ENCODE measurements around the gene TCAP.
A peak's percentile ranks its signal among the peaks of the same experiment; 100 is the strongest.

Gene TCAP

GRCh38 chr17:39631403-39631802, 33.7 kb upstream of the TCAP start:
- H3K4me3 ChIP-seq (replicated peaks; ENCODE audit: low read depth, low read length) = no peak overlapping the region
- no peak for TF ChIP-seq CTCF (IDR thresholded peaks at IDR 0.05; ENCODE audit: low read depth, low read length, missing control alignments)
- no peak for DNase-seq (ENCODE audit: extremely low read depth, low read depth)

DNA sequence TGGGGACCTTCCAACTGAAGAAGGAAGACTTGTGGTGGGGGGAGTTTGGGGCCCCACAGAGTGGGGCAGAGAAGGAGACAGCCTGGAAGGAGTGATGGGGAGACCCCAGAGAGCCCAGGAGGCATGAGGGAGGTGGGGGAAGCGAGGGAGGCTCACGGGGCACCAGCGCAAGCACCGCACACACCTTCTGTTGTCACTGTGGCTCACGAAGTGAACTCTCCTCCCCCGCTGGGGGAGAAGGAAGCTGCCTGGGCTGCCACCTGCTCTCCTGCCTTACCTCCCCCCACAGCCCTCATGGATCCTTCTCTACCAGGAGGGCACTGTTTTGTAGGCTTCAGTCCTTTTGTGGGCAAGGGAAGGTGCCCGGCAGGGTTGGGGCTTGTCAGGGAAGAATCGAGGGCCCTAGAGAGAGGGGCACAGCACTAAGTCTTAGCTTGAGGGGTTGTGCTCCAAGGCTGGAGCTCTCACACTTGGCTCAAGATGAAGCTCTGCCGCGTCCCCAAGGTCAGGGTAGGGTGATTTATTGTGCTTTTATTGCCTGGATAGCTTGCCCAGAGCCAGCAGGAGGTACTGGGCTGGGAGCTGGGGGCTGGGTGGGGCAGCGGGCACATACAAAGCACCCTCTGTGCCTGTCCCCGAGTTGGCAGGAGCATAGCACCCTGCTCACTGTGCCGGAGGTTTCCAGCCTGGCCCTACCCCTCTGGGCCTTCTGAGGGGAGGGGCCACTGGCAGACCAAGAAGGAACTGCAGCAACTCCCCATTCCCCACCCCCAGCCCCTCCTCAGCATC, 32.8 kb upstream of the TCAP start:
- no peak for DNase-seq (ENCODE audit: extremely low read depth, low read depth)

DNA sequence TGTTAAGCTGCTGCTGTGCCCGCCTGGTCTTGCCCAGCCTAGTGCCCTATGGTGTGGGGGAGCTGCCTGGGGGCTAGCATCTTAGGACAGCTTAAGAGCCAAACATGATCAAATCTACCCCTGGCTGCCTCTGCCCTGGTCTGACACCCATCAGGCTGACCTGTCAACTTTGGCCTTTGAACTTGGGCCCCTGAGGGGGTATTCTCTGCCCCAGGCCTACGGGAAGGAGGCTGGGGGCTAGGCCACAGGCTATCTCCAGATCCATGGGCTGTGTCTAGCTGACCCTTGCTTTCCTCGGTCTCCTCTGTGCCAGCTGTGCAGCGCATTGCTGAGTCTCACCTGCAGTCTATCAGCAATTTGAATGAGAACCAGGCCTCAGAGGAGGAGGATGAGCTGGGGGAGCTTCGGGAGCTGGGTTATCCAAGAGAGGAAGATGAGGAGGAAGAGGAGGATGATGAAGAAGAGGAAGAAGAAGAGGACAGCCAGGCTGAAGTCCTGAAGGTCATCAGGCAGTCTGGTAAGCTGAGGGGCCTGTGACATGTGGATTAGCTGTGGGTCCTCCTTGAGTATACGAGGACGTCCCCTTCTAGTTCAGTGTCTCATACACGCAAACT, 31.5 kb upstream of the TCAP start:
- no peak for DNase-seq (ENCODE audit: extremely low read depth, low read depth)
- no peak overlapping the region for H3K4me3 ChIP-seq (replicated peaks; ENCODE audit: low read depth, low read length)
- no peak for TF ChIP-seq CTCF (IDR thresholded peaks at IDR 0.05; ENCODE audit: low read depth, low read length, missing control alignments)

More for the DNA sequence above, 32.8 kb upstream of the TCAP start:
- TF ChIP-seq CTCF (IDR thresholded peaks at IDR 0.05; ENCODE audit: low read depth, low read length, missing control alignments) = no peak
- no peak overlapping the region for H3K4me3 ChIP-seq (replicated peaks; ENCODE audit: low read depth, low read length)

DNA sequence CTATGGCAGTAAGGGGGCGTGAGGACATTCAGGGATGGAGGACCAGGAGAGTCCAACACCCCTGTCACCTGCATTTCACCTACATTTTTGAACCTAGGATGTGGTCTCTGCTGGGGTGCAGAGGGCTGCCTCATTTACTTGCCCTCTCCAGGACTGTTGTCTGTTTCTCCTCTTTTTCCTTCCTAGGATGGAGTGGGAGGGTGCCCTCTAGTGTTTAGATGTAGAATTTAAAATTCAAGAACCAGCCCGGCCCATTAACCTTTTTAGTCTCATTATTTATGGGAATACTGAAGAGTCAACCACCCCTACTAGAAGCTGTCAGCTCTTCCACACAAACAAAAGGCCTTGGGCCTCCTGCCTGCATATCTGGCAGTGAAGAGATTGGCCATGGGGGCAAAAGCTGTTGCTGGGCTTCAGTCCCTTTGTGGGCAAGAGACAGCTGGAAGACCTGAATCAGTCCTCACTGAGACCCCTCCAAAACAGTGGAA, 30.7 kb upstream of the TCAP start:
- no peak for DNase-seq (ENCODE audit: extremely low read depth, low read depth)
- peak; percentile 71 for TF ChIP-seq CTCF (IDR thresholded peaks at IDR 0.05; ENCODE audit: low read depth, low read length, missing control alignments)
- no peak overlapping the region for H3K4me3 ChIP-seq (replicated peaks; ENCODE audit: low read depth, low read length)

DNA sequence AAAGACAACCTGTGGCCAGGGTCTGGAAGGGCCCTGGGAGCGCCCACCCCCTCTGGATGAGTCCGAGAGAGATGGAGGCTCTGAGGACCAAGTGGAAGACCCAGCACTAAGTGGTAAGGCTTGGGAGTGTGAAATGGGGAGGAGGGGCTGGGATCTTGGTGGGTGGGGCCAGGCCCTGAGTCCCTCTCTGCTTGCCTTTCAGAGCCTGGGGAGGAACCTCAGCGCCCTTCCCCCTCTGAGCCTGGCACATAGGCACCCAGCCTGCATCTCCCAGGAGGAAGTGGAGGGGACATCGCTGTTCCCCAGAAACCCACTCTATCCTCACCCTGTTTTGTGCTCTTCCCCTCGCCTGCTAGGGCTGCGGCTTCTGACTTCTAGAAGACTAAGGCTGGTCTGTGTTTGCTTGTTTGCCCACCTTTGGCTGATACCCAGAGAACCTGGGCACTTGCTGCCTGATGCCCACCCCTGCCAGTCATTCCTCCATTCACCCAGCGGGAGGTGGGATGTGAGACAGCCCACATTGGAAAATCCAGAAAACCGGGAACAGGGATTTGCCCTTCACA, 29.5 kb upstream of the TCAP start:
- no peak overlapping the region for H3K4me3 ChIP-seq (replicated peaks; ENCODE audit: low read depth, low read length)
- TF ChIP-seq CTCF (IDR thresholded peaks at IDR 0.05; ENCODE audit: low read depth, low read length, missing control alignments) = no peak
- no peak for DNase-seq (ENCODE audit: extremely low read depth, low read depth)

DNA sequence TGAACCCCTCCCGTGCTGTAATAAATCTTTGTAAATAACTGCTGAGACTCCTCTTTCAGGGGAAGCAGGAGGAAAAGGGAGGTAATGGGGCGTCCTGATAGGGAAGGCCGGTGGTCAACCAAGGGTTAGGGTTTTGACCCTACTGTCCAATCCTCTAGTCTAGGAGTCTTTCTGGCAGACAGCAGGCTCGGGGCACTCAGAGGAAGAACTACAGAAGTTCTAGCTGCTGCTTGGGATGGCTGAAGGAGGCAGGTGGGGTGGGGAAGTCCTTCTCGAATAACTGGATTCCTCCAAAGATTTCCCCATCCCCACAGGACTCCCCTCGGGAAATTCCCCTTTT, 28.6 kb upstream of the TCAP start:
- TF ChIP-seq CTCF (IDR thresholded peaks at IDR 0.05; ENCODE audit: low read depth, low read length, missing control alignments) = no peak
- DNase-seq (ENCODE audit: extremely low read depth, low read depth) = no peak
- H3K4me3 ChIP-seq (replicated peaks; ENCODE audit: low read depth, low read length) = peak overlapping the region; percentile 84
